HG03558 (cell line): ENCODE measurements around the gene DHRS7B.
"Not testable (repeated sequence)": the region's sequence is repeated elsewhere in the genome, so short reads cannot be mapped to it uniquely, and the experiment has no call there.

ENCODE experiments used
- ATAC-seq: cut with Tn5 transposase; IDR thresholded peaks from one replicate; pipeline ENCODE4 v1.9.1; 2021; ENCODE audit warnings: moderate number of reproducible peaks; ENCODE audit not compliant: unreplicated experiment; ENCODE audit errors: extremely low read depth

The DHRS7B gene

GRCh38 chr17:21126645-21127508 lies at the start of gene DHRS7B:
Gene DHRS7B, plus strand, starts transcription at chr17:21126964. Its CDS starts 8 bp downstream, at chr17:21126972.
- peak; percentile 77 for ATAC-seq

GRCh38 chr17:21077281-21077680 lies 49.5 kb upstream of the DHRS7B start:
- no peak for ATAC-seq

- ATAC-seq, result no peak
These were observed 48.6 kb upstream of the DHRS7B start for GRCh38 chr17:21078016-21078780.

- no peak for ATAC-seq
These were observed 47.6 kb upstream of the DHRS7B start for GRCh38 chr17:21079196-21079595.

GRCh38 chr17:21082001-21082436 lies 44.7 kb upstream of the DHRS7B start:
- no peak for ATAC-seq

- ATAC-seq, result not testable (repeated sequence)
These were observed 41.5 kb upstream of the DHRS7B start for GRCh38 chr17:21085280-21085679.

- ATAC-seq, result no peak
These were observed 41.1 kb upstream of the DHRS7B start for GRCh38 chr17:21085707-21086106.

GRCh38 chr17:21089145-21089544 lies 37.6 kb upstream of the DHRS7B start:
- no peak for ATAC-seq

- ATAC-seq, result no peak
These were observed 36.5 kb upstream of the DHRS7B start for GRCh38 chr17:21089933-21090901.

- no peak for ATAC-seq
These were observed 35.7 kb upstream of the DHRS7B start for GRCh38 chr17:21090902-21091618.

GRCh38 chr17:21094298-21094704 lies 32.5 kb upstream of the DHRS7B start:
- ATAC-seq, result no peak

- ATAC-seq, result no peak
These were observed 31.0 kb upstream of the DHRS7B start for GRCh38 chr17:21095735-21096134.

GRCh38 chr17:21096874-21097273 lies 29.9 kb upstream of the DHRS7B start:
- ATAC-seq, result no peak

- peak; percentile 81 for ATAC-seq
These were observed 27.7 kb upstream of the DHRS7B start for GRCh38 chr17:21098934-21099689.

GRCh38 chr17:21100636-21101035 lies 26.1 kb upstream of the DHRS7B start:
- no peak for ATAC-seq

- no peak for ATAC-seq
These were observed 22.2 kb upstream of the DHRS7B start for GRCh38 chr17:21104608-21105007.

GRCh38 chr17:21105064-21105894 lies 21.5 kb upstream of the DHRS7B start:
- no peak for ATAC-seq

- no peak for ATAC-seq
These were observed 20.4 kb upstream of the DHRS7B start for GRCh38 chr17:21106316-21106715.
